A673 (cell line): Measurements from ENCODE around the gene ELOVL3. TPM values are rescaled to one million over a fixed set of nuclear protein-coding genes. Genes with fewer than 3 reads are reported as not detected.

Experiments
- BruUV-seq: library from RNA; stranded (reverse); fragments of 400-500 nt; replicated peaks from 2 replicates; lab custom pipeline; 2021; lab: Mats Ljungman, UMichigan
- CTCF ChIA-PET: fragments of 300-600 bp; sonication (Branson Sonifier 250); formaldehyde crosslinking; loops from one replicate; lab custom pipeline; 2022; ENCODE audit warnings: antibody characterized with exemption; lab: Charles Lee
- POLR2A ChIA-PET: fragments of 300-600 bp; sonication (Branson Sonifier 250); formaldehyde crosslinking; loops from one replicate; lab custom pipeline; 2022; ENCODE audit warnings: antibody characterized with exemption; ENCODE audit not compliant: low non-redundant PET; lab: Charles Lee
- DNase-seq: peaks from one replicate; pipeline ENCODE4 v3.0.0-alpha.2; 2015; ENCODE audit warnings: low spot score
- H3K27ac ChIP-seq: fragments of 200-600 bp; sonication (generic); 2 replicates; pipeline ENCODE4 v1.5.1; 2016; ENCODE audit warnings: mixed run types, low read depth, mild to moderate bottlenecking, mixed read lengths, antibody characterized with exemption, low read length; ENCODE audit not compliant: poor library complexity, severe bottlenecking
- H3K27me3 ChIP-seq: fragments of 200-600 bp; sonication (generic); replicated peaks from 2 replicates; pipeline ENCODE4 v1.6.1; 2017; ENCODE audit warnings: mixed run types, low read depth, mild to moderate bottlenecking, mixed read lengths, antibody characterized with exemption, low read length; ENCODE audit not compliant: insufficient read depth, poor library complexity
- H3K36me3 ChIP-seq: fragments of 200-600 bp; sonication (generic); 2 replicates; pipeline ENCODE4 v1.6.1; 2016; ENCODE audit warnings: mixed run types, mild to moderate bottlenecking, mixed read lengths, antibody characterized with exemption, low read length; ENCODE audit not compliant: insufficient read depth, poor library complexity, severe bottlenecking
- H3K4me1 ChIP-seq: fragments of 200-600 bp; sonication (generic); 2 replicates; pipeline ENCODE4 v1.6.1; 2017; ENCODE audit warnings: mixed run types, mild to moderate bottlenecking, mixed read lengths, antibody characterized with exemption, low read length; ENCODE audit not compliant: insufficient read depth, poor library complexity, severe bottlenecking
- H3K4me3 ChIP-seq: fragments of 200-600 bp; sonication (generic); 2 replicates; pipeline ENCODE4 v1.5.1; 2016; ENCODE audit warnings: low read depth, mixed run types, mild to moderate bottlenecking, mixed read lengths, low read length; ENCODE audit not compliant: poor library complexity, severe bottlenecking
- H3K9me3 ChIP-seq: fragments of 200-600 bp; sonication (generic); 2 replicates; pipeline ENCODE4 v1.6.1; 2016; ENCODE audit warnings: mixed run types, low read depth, mild to moderate bottlenecking, mixed read lengths, antibody characterized with exemption, low read length; ENCODE audit not compliant: poor library complexity, severe bottlenecking
- EZH2 ChIP-seq: fragments of 200-600 bp; sonication (generic); IDR thresholded peaks from 2 replicates; pipeline ENCODE4 v1.6.1; 2017; ENCODE audit warnings: borderline replicate concordance, low read depth, mild to moderate bottlenecking, mixed read lengths, antibody characterized with exemption, low read length; ENCODE audit not compliant: poor library complexity, severe bottlenecking
- intact Hi-C: fragments of 100-400 bp; cut with micrococcal nuclease; formaldehyde crosslinking; loops from one replicate; pipeline ENCODE4 v1.10.0; 2022; ENCODE audit not compliant: unreplicated experiment
- total RNA-seq: library from RNA; stranded (reverse); gene quantifications from 2 replicates; pipeline ENCODE4 v1.2.3, GENCODE V29; 2021
- TF ChIP-seq, protein P1 (sequence below): fragments of 300-800, 200-600 bp; sonication (generic); conservative IDR thresholded peaks from 2 replicates; pipeline ENCODE4 v1.5.1; 2017; ENCODE audit warnings: low read depth, mild to moderate bottlenecking, antibody characterized with exemption, low read length, moderate library complexity, mixed read lengths

Gene ELOVL3
- total RNA-seq, 1 experiment from 2014 or later: not detected

DNA sequence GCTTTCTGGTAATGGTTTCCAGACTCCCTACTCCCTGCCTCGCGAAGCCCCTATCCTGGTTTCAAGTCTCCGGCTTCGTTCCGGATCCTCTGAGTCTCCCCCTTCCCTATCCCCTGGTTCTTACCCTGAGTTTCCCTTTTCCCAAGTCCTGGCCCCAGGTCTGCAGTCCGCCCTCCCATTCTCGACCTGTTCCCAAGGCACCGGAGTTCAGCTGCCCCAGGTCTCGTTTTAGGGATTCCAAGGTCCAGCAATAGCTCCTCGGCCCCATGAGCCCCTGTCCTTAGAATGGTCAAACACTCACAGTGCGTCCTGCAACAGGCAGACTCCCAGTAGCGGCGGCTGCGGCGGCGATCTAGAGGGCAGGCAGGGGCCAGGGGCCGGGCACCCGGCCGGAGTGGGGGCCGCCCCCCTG lies 14.9 kb downstream of the ELOVL3 start:
- H3K4me3 ChIP-seq: peak overlapping the region; percentile 44
- no peak overlapping the region for H3K27ac ChIP-seq
- no peak for DNase-seq
- TF ChIP-seq, protein P1, sequence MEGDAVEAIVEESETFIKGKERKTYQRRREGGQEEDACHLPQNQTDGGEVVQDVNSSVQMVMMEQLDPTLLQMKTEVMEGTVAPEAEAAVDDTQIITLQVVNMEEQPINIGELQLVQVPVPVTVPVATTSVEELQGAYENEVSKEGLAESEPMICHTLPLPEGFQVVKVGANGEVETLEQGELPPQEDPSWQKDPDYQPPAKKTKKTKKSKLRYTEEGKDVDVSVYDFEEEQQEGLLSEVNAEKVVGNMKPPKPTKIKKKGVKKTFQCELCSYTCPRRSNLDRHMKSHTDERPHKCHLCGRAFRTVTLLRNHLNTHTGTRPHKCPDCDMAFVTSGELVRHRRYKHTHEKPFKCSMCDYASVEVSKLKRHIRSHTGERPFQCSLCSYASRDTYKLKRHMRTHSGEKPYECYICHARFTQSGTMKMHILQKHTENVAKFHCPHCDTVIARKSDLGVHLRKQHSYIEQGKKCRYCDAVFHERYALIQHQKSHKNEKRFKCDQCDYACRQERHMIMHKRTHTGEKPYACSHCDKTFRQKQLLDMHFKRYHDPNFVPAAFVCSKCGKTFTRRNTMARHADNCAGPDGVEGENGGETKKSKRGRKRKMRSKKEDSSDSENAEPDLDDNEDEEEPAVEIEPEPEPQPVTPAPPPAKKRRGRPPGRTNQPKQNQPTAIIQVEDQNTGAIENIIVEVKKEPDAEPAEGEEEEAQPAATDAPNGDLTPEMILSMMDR: no peak
- TF ChIP-seq EZH2: no peak
- no peaks in the 10 kb centered on the region for H3K9me3 ChIP-seq
- H3K27me3 ChIP-seq: no peaks in the 10 kb centered on the region
- BruUV-seq: no TSS peak
- intact Hi-C loops: no loop called here
- ChIA-PET CTCF (interaction anchor here (0.7 to 2.4 kb wide), 3 partner anchors 9 to 111 kb away, joined by 4 to 9 read pairs (median 4); no protein-coding TSS in a partner anchor), POLR2A (no interaction called here)
- H3K4me1 ChIP-seq: peaks cover 12% of the 10 kb centered on the region
- no peaks in the 10 kb centered on the region for H3K36me3 ChIP-seq

DNA sequence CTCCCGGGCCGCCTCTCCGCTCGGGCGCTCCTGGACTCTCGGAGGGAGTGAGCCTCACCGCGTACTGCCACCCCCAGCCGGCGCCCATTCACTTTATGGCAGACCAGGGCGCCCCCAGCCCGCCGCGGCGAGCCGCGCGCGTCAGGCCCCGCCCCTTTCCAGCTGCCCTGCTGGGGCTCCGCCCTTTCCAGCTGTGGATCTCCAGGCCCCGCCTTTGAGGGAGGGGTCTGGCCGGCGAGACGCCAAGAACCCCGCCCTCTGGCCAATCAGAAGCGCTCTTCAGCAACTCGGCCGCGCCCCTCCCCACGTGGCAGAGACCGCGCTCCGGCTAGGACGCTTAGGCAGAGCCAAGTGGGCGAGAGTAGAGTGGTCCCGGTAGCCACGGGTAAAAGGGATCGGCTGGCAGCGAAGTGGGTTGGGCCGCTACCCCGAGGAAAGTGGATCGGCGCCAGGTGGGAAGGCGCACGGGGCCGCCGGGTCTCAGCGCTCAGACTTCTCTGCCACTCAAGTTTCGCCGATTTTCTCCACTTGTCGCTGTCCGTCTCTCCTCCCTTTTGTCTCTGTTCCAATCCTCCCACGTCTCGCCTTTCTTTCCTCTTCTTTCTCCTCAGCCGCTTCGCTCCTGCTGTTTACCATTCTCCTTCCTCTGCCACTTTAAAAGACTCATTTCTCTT lies 15.5 kb downstream of the ELOVL3 start, which contains the start of gene PITX3:
Gene PITX3 (minus strand): TSS at position 69 of the 674 bp plus-strand sequence. CDS start 9,432 bp downstream, outside the sequence.
- Histone ChIP-seq H3K4me1 (peaks cover 17% of the 10 kb centered on the region), H3K27me3 (no peaks in the 10 kb centered on the region), H3K36me3 (no peaks in the 10 kb centered on the region), H3K4me3 (peak within 1 kb of the TSS; percentile 44), H3K27ac (no peak within 1 kb of the TSS), H3K9me3 (no peaks in the 10 kb centered on the region)
- peak; percentile 95 for DNase-seq
- POLR2A ChIA-PET: no interaction called here
- intact Hi-C loops: no loop called here
- no TSS peak for BruUV-seq
- CTCF ChIA-PET: interaction anchor here (0.7 to 2.4 kb wide), 3 partner anchors 10 to 111 kb away, joined by 4 to 9 read pairs (median 4); no protein-coding TSS in a partner anchor
- no peak for TF ChIP-seq EZH2
- TF ChIP-seq, protein P1: no peak

DNA sequence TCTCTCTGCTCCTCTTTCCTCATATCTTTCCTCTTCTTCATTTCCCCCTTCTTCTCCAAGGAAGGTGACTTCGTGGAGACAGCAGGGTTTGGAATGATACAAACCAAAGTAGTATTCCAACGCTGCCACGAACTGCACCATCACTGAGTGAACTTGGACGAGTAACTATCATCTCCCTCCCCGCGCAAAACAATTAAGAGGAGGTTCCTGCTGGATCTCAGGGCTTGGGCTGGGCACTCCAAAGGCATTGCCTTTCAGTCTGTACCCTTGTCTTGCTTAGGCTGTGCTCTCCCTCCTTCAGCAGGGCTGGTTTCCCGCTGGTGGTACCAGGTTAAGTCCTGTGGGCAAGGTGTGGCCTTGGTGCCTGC lies 16.0 kb downstream of the ELOVL3 start:
- no peaks in the 10 kb centered on the region for H3K27me3 ChIP-seq
- no peaks in the 10 kb centered on the region for H3K36me3 ChIP-seq
- peak overlapping the region; percentile 44 for H3K4me3 ChIP-seq
- TF ChIP-seq, protein P1: no peak
- TF ChIP-seq EZH2: no peak
- intact Hi-C loops: no loop called here
- H3K4me1 ChIP-seq: peaks cover 21% of the 10 kb centered on the region
- CTCF ChIA-PET: no interaction called here
- no peaks in the 10 kb centered on the region for H3K9me3 ChIP-seq
- no peak for DNase-seq
- POLR2A ChIA-PET: no interaction called here
- no TSS peak for BruUV-seq
- no peak overlapping the region for H3K27ac ChIP-seq
